Subcutaneous adipose tissue (tissue), 4 donors: ENCODE data around the gene SNRNP35. TPM values are rescaled to one million over a fixed set of nuclear protein-coding genes. Genes with fewer than 3 reads are reported as not detected.

Experiments used
- CTCF ChIP-seq: fragments of 450-650 bp; IDR thresholded peaks from one replicate; pipeline ENCODE4 v1.5.1; 2016; ENCODE audit warnings: low read depth, mild to moderate bottlenecking, control low read depth, antibody characterized with exemption, moderate library complexity
- total RNA-seq, 4 donors: library from RNA; depleted of rRNA; stranded (reverse); fragments of >200 nt; gene quantifications; one replicate each; pipeline ENCODE4 v1.1.0, GENCODE V29; 2016

Gene SNRNP35
- total RNA-seq, 4 donors from 2014 or later: 8.7 to 16.8 (median 9.2) TPM

GRCh38 chr12:123491056-123491455, 33.1 kb downstream of the SNRNP35 start:
- no peak for TF ChIP-seq CTCF

- no peak for TF ChIP-seq CTCF
Observed at GRCh38 chr12:123491481-123491880, 33.5 kb downstream of the SNRNP35 start.

GRCh38 chr12:123494124-123494851, 36.3 kb downstream of the SNRNP35 start:
- TF ChIP-seq CTCF: no peak

- no peak for TF ChIP-seq CTCF
Observed at GRCh38 chr12:123497065-123497464, 39.1 kb downstream of the SNRNP35 start.

GRCh38 chr12:123498126-123498825, 40.3 kb downstream of the SNRNP35 start:
- TF ChIP-seq CTCF: no peak

- TF ChIP-seq CTCF: no peak
Observed at GRCh38 chr12:123499332-123499731, 41.4 kb downstream of the SNRNP35 start.

GRCh38 chr12:123502163-123502704, 44.3 kb downstream of the SNRNP35 start:
- no peak for TF ChIP-seq CTCF
